Colonic mucosa (tissue), 4 donors: ENCODE data around the gene MCTS1. TPM values are rescaled to one million over a fixed set of nuclear protein-coding genes. Genes with fewer than 3 reads are reported as not detected.
"Not testable (repeated sequence)": the region's sequence is repeated elsewhere in the genome, so short reads cannot be mapped to it uniquely, and the experiment has no call there.

Experiments
- DNase-seq: peaks from one replicate; pipeline ENCODE4 v3.0.0-alpha.2; 2020
- H3K27ac ChIP-seq: fragments of 200-600 bp; one replicate; pipeline ENCODE4 v1.8.0; 2021
- H3K27me3 ChIP-seq: fragments of 200-600 bp; one replicate; pipeline ENCODE4 v1.8.0; 2021
- H3K36me3 ChIP-seq: fragments of 200-600 bp; one replicate; pipeline ENCODE4 v1.8.0; 2021
- H3K4me1 ChIP-seq: fragments of 200-600 bp; one replicate; pipeline ENCODE4 v1.8.0; 2021; ENCODE audit warnings: mild to moderate bottlenecking
- H3K4me3 ChIP-seq: fragments of 200-600 bp; one replicate; pipeline ENCODE4 v1.8.0; 2021
- H3K9ac ChIP-seq, 2 donors: one replicate each; pipeline ENCODE4 v1.7.0; 2013; ENCODE audit warnings: control low read depth in 2 of 2, low read depth in 2 of 2, low read length in 2 of 2
- H3K9me3 ChIP-seq: fragments of 200-600 bp; one replicate; pipeline ENCODE4 v1.8.0; 2021
- CTCF ChIP-seq: fragments of 200-600 bp; IDR thresholded peaks from one replicate; pipeline ENCODE4 v1.8.0; 2022; ENCODE audit warnings: antibody characterized with exemption, mild to moderate bottlenecking
- intact Hi-C: fragments of 100-400 bp; cut with DNase I; formaldehyde crosslinking; loops from one replicate; pipeline ENCODE4 v1.14.1; 2022
- total RNA-seq, 2 donors: library from RNA; stranded (reverse); fragmentation: NEBNext Ultra II Directional in 1 of 2; extraction: Animal tissue kit (Norgen Biotek cat#: 25700) in 1 of 2; gene quantifications; one replicate each; pipeline ENCODE4 v1.2.1, GENCODE V29; 2021
- donor health status: healthy.
- donor health status: DM: no; HTN: no; CAD: no.
- donor health status: DM: no; HTN: no; CAD: no.

The MCTS1 gene
- total RNA-seq, 2 donors from 2014 or later: 37.6 to 60.4 TPM

GRCh38 chrX:120568609-120569008 is 35.3 kb upstream of the MCTS1 start:
- H3K9ac ChIP-seq: no peak overlapping the region
- no peak for DNase-seq
- no peaks in the 10 kb centered on the region for H3K36me3 ChIP-seq
- H3K4me1 ChIP-seq: no peaks in the 10 kb centered on the region
- H3K27ac ChIP-seq: no peak overlapping the region
- TF ChIP-seq CTCF: no peak
- no peaks in the 10 kb centered on the region for H3K27me3 ChIP-seq
- no peak overlapping the region for H3K4me3 ChIP-seq
- intact Hi-C loops: no loop called here
- H3K9me3 ChIP-seq: no peaks in the 10 kb centered on the region

- Histone ChIP-seq H3K4me1 (no peaks in the 10 kb centered on the region), H3K4me3 (no peak overlapping the region), H3K9me3 (no peaks in the 10 kb centered on the region), H3K27ac (no peak overlapping the region), H3K9ac (no peak overlapping the region), H3K27me3 (no peaks in the 10 kb centered on the region), H3K36me3 (no peaks in the 10 kb centered on the region)
- intact Hi-C loops: no loop called here
- no peak for DNase-seq
- no peak for TF ChIP-seq CTCF
Measured at GRCh38 chrX:120570011-120570600, 33.8 kb upstream of the MCTS1 start.

GRCh38 chrX:120573806-120574205 is 30.1 kb upstream of the MCTS1 start:
- H3K27ac ChIP-seq, H3K4me3 ChIP-seq, H3K4me1 ChIP-seq, H3K9me3 ChIP-seq, intact Hi-C loops, DNase-seq, H3K36me3 ChIP-seq, H3K27me3 ChIP-seq, H3K9ac ChIP-seq: not testable (repeated sequence)

GRCh38 chrX:120575379-120576114 is 28.4 kb upstream of the MCTS1 start:
- Histone ChIP-seq H3K4me3 (no peak overlapping the region), H3K4me1 (no peaks in the 10 kb centered on the region), H3K36me3 (no peaks in the 10 kb centered on the region), H3K9me3 (no peaks in the 10 kb centered on the region), H3K9ac (no peak overlapping the region), H3K27me3 (no peaks in the 10 kb centered on the region), H3K27ac (no peak overlapping the region)
- no peak for TF ChIP-seq CTCF
- DNase-seq: no peak
- intact Hi-C loops: no loop called here

GRCh38 chrX:120585702-120586101 is 18.2 kb upstream of the MCTS1 start:
- no peaks in the 10 kb centered on the region for H3K27me3 ChIP-seq
- H3K9me3 ChIP-seq: no peaks in the 10 kb centered on the region
- intact Hi-C loops: no loop called here
- H3K36me3 ChIP-seq: no peaks in the 10 kb centered on the region
- H3K4me1 ChIP-seq: no peaks in the 10 kb centered on the region
- no peak for DNase-seq
- H3K4me3 ChIP-seq: no peak overlapping the region
- H3K27ac ChIP-seq: no peak overlapping the region
- TF ChIP-seq CTCF: no peak
- H3K9ac ChIP-seq: no peak overlapping the region

- Histone ChIP-seq H3K36me3 (no peaks in the 10 kb centered on the region), H3K4me1 (no peaks in the 10 kb centered on the region), H3K27me3 (no peaks in the 10 kb centered on the region), H3K9me3 (no peaks in the 10 kb centered on the region), H3K27ac (peak overlapping the region; percentile 75), H3K9ac (peak overlapping the region; percentile 42 to 74), H3K4me3 (peak overlapping the region; percentile 43)
- TF ChIP-seq CTCF: no peak
- DNase-seq: peak; percentile 37
- intact Hi-C loops: no loop called here
Measured at GRCh38 chrX:120604361-120604782, 471 bp downstream of the MCTS1 start.
